Prostate gland (tissue), 2 donors: Measurements from ENCODE around the gene SPSB3.

Experiments used
- CTCF ChIP-seq, 4 experiments: fragments of 200-600 bp in 2 of 4; fragments of 450-650 bp in 2 of 4; sonication (generic) in 2 of 4; IDR thresholded peaks; 1 replicate in 3 of 4; 2 replicates in 1 of 4; pipeline ENCODE4 v1.5.1; 2016 to 2019; ENCODE audit warnings: antibody characterized with exemption in 4 of 4, mild to moderate bottlenecking in 2 of 4, moderate library complexity in 2 of 4
- POLR2A ChIP-seq: fragments of 450-650 bp; IDR thresholded peaks from one replicate; pipeline ENCODE4 v1.6.1; 2016; ENCODE audit warnings: antibody characterized with exemption, mild to moderate bottlenecking

- TF ChIP-seq CTCF (IDR thresholded peaks at IDR 0.05) (no peak), POLR2A (no peak)
Measured at GRCh38 chr16:1787322-1788094, 5.1 kb upstream of the SPSB3 start.
